WTC11 (cell line): Measurements from ENCODE around the gene ANKRD17. TPM values are rescaled to one million over a fixed set of nuclear protein-coding genes. Genes with fewer than 3 reads are reported as not detected.

Source experiments
- ATAC-seq: fragments of 200-7000 bp; cut with Tn5 transposase; 2 replicates; pipeline ENCODE4 v1.10.0; 2021; ENCODE audit warnings: mild to moderate bottlenecking, moderate library complexity
- CTCF ChIA-PET: fragments of 300-600 bp; sonication (Branson Sonifier 250); formaldehyde crosslinking; loops from one replicate; lab custom pipeline; 2021; ENCODE audit warnings: antibody characterized with exemption; lab: Charles Lee
- POLR2A ChIA-PET: fragments of 350-600 bp; sonication (Branson Sonifier 250); formaldehyde crosslinking; loops from one replicate; lab custom pipeline; 2021; ENCODE audit warnings: antibody characterized with exemption; lab: Charles Lee
- DNase-seq: peaks from one replicate; pipeline ENCODE4 v3.0.0; 2021; ENCODE audit warnings: low spot score
- H3K27ac Mint-ChIP-seq: 2 replicates; pipeline ENCODE4 v1.8.0; 2021; ENCODE audit warnings: mixed read lengths
- H3K27me3 Mint-ChIP-seq: 2 replicates; pipeline ENCODE4 v1.8.0; 2021; ENCODE audit warnings: low read depth, mild to moderate bottlenecking, moderate library complexity, mixed read lengths
- H3K36me3 Mint-ChIP-seq: 2 replicates; pipeline ENCODE4 v1.8.0; 2021; ENCODE audit warnings: mixed read lengths
- H3K4me1 Mint-ChIP-seq: 2 replicates; pipeline ENCODE4 v1.8.0; 2022; ENCODE audit warnings: mixed read lengths
- H3K4me3 Mint-ChIP-seq: 2 replicates; pipeline ENCODE4 v1.8.0; 2021; ENCODE audit warnings: mild to moderate bottlenecking, moderate library complexity, mixed read lengths
- H3K9me3 Mint-ChIP-seq: 2 replicates; pipeline ENCODE4 v1.8.0; 2021; ENCODE audit warnings: mixed read lengths
- CREM ChIP-seq: sonication (generic); formaldehyde crosslinking; IDR thresholded peaks from 2 replicates; pipeline ENCODE4 v1.8.1; 2022; ENCODE audit warnings: mild to moderate bottlenecking, missing genetic modification reagents, moderate library complexity
- E2F4 ChIP-seq: sonication (generic); formaldehyde crosslinking; IDR thresholded peaks from 2 replicates; pipeline ENCODE4 v1.8.1; 2022; ENCODE audit warnings: low read depth, mild to moderate bottlenecking, moderate library complexity, missing genetic modification reagents, borderline replicate concordance
- ESRRA ChIP-seq: sonication (generic); formaldehyde crosslinking; IDR thresholded peaks from 2 replicates; pipeline ENCODE4 v1.8.1; 2022; ENCODE audit warnings: mild to moderate bottlenecking, missing genetic modification reagents, borderline replicate concordance
- ETV6 ChIP-seq: sonication (generic); formaldehyde crosslinking; IDR thresholded peaks from 2 replicates; pipeline ENCODE4 v1.8.1; 2022; ENCODE audit warnings: mild to moderate bottlenecking, missing genetic modification reagents
- HMGXB4 ChIP-seq: sonication (generic); formaldehyde crosslinking; IDR thresholded peaks from 2 replicates; pipeline ENCODE4 v1.8.1; 2023; ENCODE audit warnings: mild to moderate bottlenecking, moderate library complexity, missing genetic modification reagents
- IRF2 ChIP-seq: sonication (generic); formaldehyde crosslinking; IDR thresholded peaks from 2 replicates; pipeline ENCODE4 v1.8.0; 2022; ENCODE audit warnings: low read depth, missing genetic modification reagents, borderline replicate concordance
- JAZF1 ChIP-seq: fragments of 250-450 bp; sonication (Bioruptor Pico); IDR thresholded peaks from 2 replicates; pipeline ENCODE4 v1.9.0; 2021; ENCODE audit warnings: moderate library complexity, mild to moderate bottlenecking, inconsistent platforms
- NFYB ChIP-seq: sonication (generic); formaldehyde crosslinking; conservative IDR thresholded peaks from 2 replicates; pipeline ENCODE4 v1.8.0; 2022; ENCODE audit warnings: low read depth, missing genetic modification reagents
- NR2C2 ChIP-seq: sonication (generic); formaldehyde crosslinking; IDR thresholded peaks from 2 replicates; pipeline ENCODE4 v1.8.0; 2022; ENCODE audit warnings: mild to moderate bottlenecking, missing genetic modification reagents
- PRRX2 ChIP-seq: fragments of 250-450 bp; sonication (Bioruptor Pico); IDR thresholded peaks from 2 replicates; pipeline ENCODE4 v1.8.0; 2021; ENCODE audit warnings: mild to moderate bottlenecking
- SMAD3 ChIP-seq: sonication (generic); formaldehyde crosslinking; IDR thresholded peaks from 2 replicates; pipeline ENCODE4 v1.8.0; 2022; ENCODE audit warnings: missing genetic modification reagents, mild to moderate bottlenecking, borderline replicate concordance
- SP1 ChIP-seq: sonication (generic); formaldehyde crosslinking; conservative IDR thresholded peaks from 2 replicates; pipeline ENCODE4 v1.8.1; 2022; ENCODE audit warnings: missing genetic modification reagents
- STAT6 ChIP-seq: sonication (generic); formaldehyde crosslinking; conservative IDR thresholded peaks from 2 replicates; pipeline ENCODE4 v1.8.1; 2023; ENCODE audit warnings: mild to moderate bottlenecking, low read depth, missing genetic modification reagents, moderate library complexity
- USF2 ChIP-seq: sonication (generic); formaldehyde crosslinking; IDR thresholded peaks from 2 replicates; pipeline ENCODE4 v1.8.1; 2023; ENCODE audit warnings: mild to moderate bottlenecking, missing genetic modification reagents, moderate library complexity
- ZNF219 ChIP-seq: sonication (generic); formaldehyde crosslinking; IDR thresholded peaks from 2 replicates; pipeline ENCODE4 v1.8.0; 2023; ENCODE audit warnings: missing genetic modification reagents, mild to moderate bottlenecking, borderline replicate concordance
- ZNF416 ChIP-seq: fragments of 250-450 bp; sonication (Bioruptor Pico); IDR thresholded peaks from 2 replicates; pipeline ENCODE4 v1.9.0; 2021; ENCODE audit warnings: mild to moderate bottlenecking, inconsistent platforms
- ZNF512 ChIP-seq: sonication (generic); formaldehyde crosslinking; IDR thresholded peaks from 2 replicates; pipeline ENCODE4 v1.8.1; 2022; ENCODE audit warnings: missing genetic modification reagents, borderline replicate concordance
- ZSCAN18 ChIP-seq: fragments of 250-450 bp; sonication (Bioruptor Pico); IDR thresholded peaks from 2 replicates; pipeline ENCODE4 v2.1.2; 2022; ENCODE audit warnings: mild to moderate bottlenecking, moderate library complexity
- total RNA-seq: library from RNA; stranded (reverse); gene quantifications from 3 replicates; pipeline ENCODE4 v1.2.3, GENCODE V29; 2021

The ANKRD17 gene
- total RNA-seq, 1 experiment from 2014 or later: 76.0 TPM

GRCh38 chr4:73272816-73273215, 14.2 kb upstream of the ANKRD17 start:
- TF ChIP-seq SMAD3 (CRISPR knock-in tag) (no peak), IRF2 (CRISPR knock-in tag) (no peak), HMGXB4 (CRISPR knock-in tag) (no peak), ZNF219 (CRISPR knock-in tag) (no peak), SP1 (CRISPR knock-in tag) (no peak), ESRRA (no peak), NFYB (CRISPR knock-in tag) (no peak), ZSCAN18 (no peak), E2F4 (CRISPR knock-in tag) (no peak), PRRX2 (no peak), STAT6 (CRISPR knock-in tag) (no peak), JAZF1 (CRISPR knock-in tag) (no peak), ETV6 (CRISPR knock-in tag) (no peak), NR2C2 (no peak), CREM (CRISPR knock-in tag) (no peak), USF2 (CRISPR knock-in tag) (no peak), ZNF512 (CRISPR knock-in tag) (no peak), ZNF416 (no peak)
- no peak overlapping the region for H3K4me3 Mint-ChIP-seq
- no peak for ATAC-seq
- no peaks in the 10 kb centered on the region; the same call in 1 of the 2 replicates for H3K27me3 Mint-ChIP-seq
- ChIA-PET POLR2A (no interaction called here), CTCF (interaction anchor here (0.6 kb wide), 1 partner anchor 68 kb away, joined by 3 read pairs; no protein-coding TSS in a partner anchor)
- DNase-seq: no peak
- no peak overlapping the region; the same call in 1 of the 2 replicates for H3K27ac Mint-ChIP-seq
- peaks cover 2% of the 10 kb centered on the region for H3K36me3 Mint-ChIP-seq
- no peaks in the 10 kb centered on the region for H3K4me1 Mint-ChIP-seq
- H3K9me3 Mint-ChIP-seq: peaks cover 9% of the 10 kb centered on the region
